Transverse colon (tissue), 4 donors: ENCODE measurements around the gene FOXJ3.

Experiments
- EP300 ChIP-seq: sonication (generic); formaldehyde crosslinking; IDR thresholded peaks from one replicate; pipeline ENCODE4 v1.6.1; 2017; ENCODE audit warnings: antibody characterized with exemption, low read depth
- POLR2A ChIP-seq: fragments of 450-650 bp; IDR thresholded peaks from one replicate; pipeline ENCODE4 v1.6.1; 2016; ENCODE audit warnings: antibody characterized with exemption, mild to moderate bottlenecking, moderate library complexity
- POLR2AphosphoS5 ChIP-seq, 3 donors: sonication (generic); formaldehyde crosslinking; IDR thresholded peaks; one replicate each; pipeline ENCODE4 v1.6.1; 2016; ENCODE audit warnings: antibody characterized with exemption in 3 of 3
- TF ChIP-seq, protein P1 (sequence below), 5 experiments: fragments of 200-600 bp in 3 of 5; fragments of 450-650 bp in 2 of 5; sonication (generic) in 3 of 5; IDR thresholded peaks; 1 replicate in 2 of 5; 2 replicates in 3 of 5; pipeline ENCODE4 v1.5.1; 2016 to 2017; ENCODE audit warnings: antibody characterized with exemption in 5 of 5, inconsistent platforms in 3 of 5, mild to moderate bottlenecking in 2 of 5, moderate library complexity in 1 of 5

DNA sequence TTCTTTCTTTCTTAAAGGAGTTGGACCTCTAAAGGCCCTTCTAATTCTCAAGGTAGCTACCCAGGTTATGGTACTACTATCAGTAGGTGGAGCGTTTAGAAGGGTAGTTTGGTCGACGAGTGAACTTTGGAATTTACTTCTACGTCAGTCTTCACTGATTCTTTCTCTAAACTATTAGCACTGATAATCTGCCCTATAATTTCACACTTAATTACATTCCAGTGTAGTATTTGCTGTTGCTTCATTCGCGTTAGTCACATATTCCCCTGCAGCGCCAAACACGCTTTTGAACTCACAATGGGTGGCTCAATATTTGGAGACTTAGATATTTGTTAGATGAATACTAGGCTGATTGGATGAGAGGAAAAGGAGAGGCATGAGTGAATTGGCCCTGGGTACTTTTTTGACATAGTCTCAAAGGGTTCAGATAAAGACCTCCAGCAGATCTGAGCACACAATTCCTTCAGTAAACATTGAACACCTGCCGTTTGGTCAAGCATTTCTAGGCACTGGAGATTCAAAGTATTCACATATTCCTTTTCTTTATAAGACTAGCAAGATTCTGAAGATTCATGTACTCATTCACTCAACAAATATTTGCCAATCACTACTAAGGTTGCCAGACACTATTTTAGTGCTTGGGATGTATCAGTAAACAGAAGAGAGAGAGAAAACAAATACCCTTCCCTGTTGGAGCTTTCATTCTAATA lies 929 bp upstream of the FOXJ3 start:
- TF ChIP-seq, protein P1, sequence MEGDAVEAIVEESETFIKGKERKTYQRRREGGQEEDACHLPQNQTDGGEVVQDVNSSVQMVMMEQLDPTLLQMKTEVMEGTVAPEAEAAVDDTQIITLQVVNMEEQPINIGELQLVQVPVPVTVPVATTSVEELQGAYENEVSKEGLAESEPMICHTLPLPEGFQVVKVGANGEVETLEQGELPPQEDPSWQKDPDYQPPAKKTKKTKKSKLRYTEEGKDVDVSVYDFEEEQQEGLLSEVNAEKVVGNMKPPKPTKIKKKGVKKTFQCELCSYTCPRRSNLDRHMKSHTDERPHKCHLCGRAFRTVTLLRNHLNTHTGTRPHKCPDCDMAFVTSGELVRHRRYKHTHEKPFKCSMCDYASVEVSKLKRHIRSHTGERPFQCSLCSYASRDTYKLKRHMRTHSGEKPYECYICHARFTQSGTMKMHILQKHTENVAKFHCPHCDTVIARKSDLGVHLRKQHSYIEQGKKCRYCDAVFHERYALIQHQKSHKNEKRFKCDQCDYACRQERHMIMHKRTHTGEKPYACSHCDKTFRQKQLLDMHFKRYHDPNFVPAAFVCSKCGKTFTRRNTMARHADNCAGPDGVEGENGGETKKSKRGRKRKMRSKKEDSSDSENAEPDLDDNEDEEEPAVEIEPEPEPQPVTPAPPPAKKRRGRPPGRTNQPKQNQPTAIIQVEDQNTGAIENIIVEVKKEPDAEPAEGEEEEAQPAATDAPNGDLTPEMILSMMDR (IDR thresholded peaks at IDR 0.05): no peak
- TF ChIP-seq POLR2AphosphoS5 (IDR thresholded peaks at IDR 0.05) (peak; percentile 2 to 50 (median 35)), POLR2A (peak; percentile 73), EP300 (no peak)
